ENCODE results near the gene ALDH3A1.

- TF ChIP-seq CTCF (IDR thresholded peaks at IDR 0.05; ENCODE audit: low read depth, low read length, poor library complexity, severe bottlenecking) (no peak), EZH2phosphoT487 (IDR thresholded peaks at IDR 0.05; ENCODE audit: borderline replicate concordance, low read length) (no peak)
These were observed 45.9 kb downstream of the ALDH3A1 start for GRCh38 chr17:19702217-19702641.
